Tibial nerve (tissue), 4 donors: ENCODE results near the gene UQCRFS1.

Source experiments
- CTCF ChIP-seq, 5 experiments: fragments of 200-600 bp in 3 of 5; fragments of 450-650 bp in 2 of 5; sonication (generic) in 3 of 5; IDR thresholded peaks; one replicate each; pipeline ENCODE4 v1.5.1; 2016 to 2019; ENCODE audit warnings: antibody characterized with exemption in 5 of 5, mild to moderate bottlenecking in 3 of 5, moderate library complexity in 2 of 5
- EP300 ChIP-seq, 2 donors: sonication (generic); formaldehyde crosslinking; IDR thresholded peaks; one replicate each; pipeline ENCODE4 v1.6.1; 2017; ENCODE audit warnings: antibody characterized with exemption in 2 of 2, mild to moderate bottlenecking in 1 of 2
- POLR2A ChIP-seq, 2 donors: fragments of 450-650 bp; IDR thresholded peaks; one replicate each; pipeline ENCODE4 v1.6.1; 2017; ENCODE audit warnings: antibody characterized with exemption in 2 of 2, mild to moderate bottlenecking in 2 of 2, moderate library complexity in 2 of 2

GRCh38 chr19:29259867-29260281 lies 46.9 kb upstream of the UQCRFS1 start:
- no peak for TF ChIP-seq CTCF (IDR thresholded peaks at IDR 0.05)
- TF ChIP-seq EP300 (IDR thresholded peaks at IDR 0.05) = no peak
- no peak for TF ChIP-seq POLR2A (IDR thresholded peaks at IDR 0.05)
